Mammary epithelial cell (primary cell): ENCODE results near the gene IL36G.

Experiments
- EZH2 ChIP-seq: IDR thresholded peaks from 2 replicates; pipeline ENCODE4 v1.6.1; 2012; ENCODE audit warnings: low read length, inconsistent platforms, borderline replicate concordance
- TF ChIP-seq, protein P1 (sequence below), 2 donors: IDR thresholded peaks in 1 of 2; conservative IDR thresholded peaks in 1 of 2; 2 replicates each; pipeline ENCODE4 v1.5.1; 2011 to 2012; ENCODE audit warnings: inconsistent platforms in 2 of 2, low read length in 2 of 2, mild to moderate bottlenecking in 2 of 2, control low read depth in 1 of 2, low read depth in 1 of 2; ENCODE audit not compliant: insufficient read depth in 1 of 2; ENCODE audit errors: extremely low read depth in 1 of 2

DNA sequence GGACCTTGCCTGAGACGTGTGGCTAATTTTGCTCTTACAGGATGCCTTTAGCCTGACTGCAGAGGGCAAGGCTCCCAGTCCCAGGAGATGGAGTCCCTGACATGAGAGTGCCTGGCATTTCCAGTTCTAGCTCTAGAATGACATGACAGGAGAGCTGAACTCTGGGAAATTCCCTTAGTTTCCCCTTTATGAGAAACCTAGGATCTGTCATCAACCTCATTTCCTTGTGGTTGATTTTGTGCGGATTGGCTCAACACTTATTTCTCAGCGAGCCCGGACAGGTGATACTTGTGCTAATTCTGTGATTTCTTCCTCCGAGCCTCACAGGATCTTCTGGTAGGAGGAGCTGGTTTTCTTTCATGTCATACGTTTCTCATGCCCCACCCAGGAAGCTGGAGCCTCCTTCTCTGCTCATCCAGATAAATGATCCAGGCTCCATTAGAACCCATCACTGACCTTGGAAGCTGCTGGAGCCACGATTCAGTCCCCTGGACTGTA, at the start of gene IL36G:
- TF ChIP-seq, protein P1, sequence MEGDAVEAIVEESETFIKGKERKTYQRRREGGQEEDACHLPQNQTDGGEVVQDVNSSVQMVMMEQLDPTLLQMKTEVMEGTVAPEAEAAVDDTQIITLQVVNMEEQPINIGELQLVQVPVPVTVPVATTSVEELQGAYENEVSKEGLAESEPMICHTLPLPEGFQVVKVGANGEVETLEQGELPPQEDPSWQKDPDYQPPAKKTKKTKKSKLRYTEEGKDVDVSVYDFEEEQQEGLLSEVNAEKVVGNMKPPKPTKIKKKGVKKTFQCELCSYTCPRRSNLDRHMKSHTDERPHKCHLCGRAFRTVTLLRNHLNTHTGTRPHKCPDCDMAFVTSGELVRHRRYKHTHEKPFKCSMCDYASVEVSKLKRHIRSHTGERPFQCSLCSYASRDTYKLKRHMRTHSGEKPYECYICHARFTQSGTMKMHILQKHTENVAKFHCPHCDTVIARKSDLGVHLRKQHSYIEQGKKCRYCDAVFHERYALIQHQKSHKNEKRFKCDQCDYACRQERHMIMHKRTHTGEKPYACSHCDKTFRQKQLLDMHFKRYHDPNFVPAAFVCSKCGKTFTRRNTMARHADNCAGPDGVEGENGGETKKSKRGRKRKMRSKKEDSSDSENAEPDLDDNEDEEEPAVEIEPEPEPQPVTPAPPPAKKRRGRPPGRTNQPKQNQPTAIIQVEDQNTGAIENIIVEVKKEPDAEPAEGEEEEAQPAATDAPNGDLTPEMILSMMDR (conservative IDR thresholded peaks at IDR 0.05 in 1 of 2, IDR thresholded peaks at IDR 0.05 in 1 of 2; ENCODE audit: extremely low read depth in 1 of 2, insufficient read depth in 1 of 2, low read depth in 1 of 2, low read length in 2 of 2) = no peak
- TF ChIP-seq EZH2 = no peak
